ENCODE measurements around the gene CKAP5.

CKAP5 gene

GRCh38 chr11:46766656-46767055 is 79.4 kb downstream of the CKAP5 start:
- DNase-seq (ENCODE audit: low read depth): no peak

GRCh38 chr11:46762248-46762647 is 83.8 kb downstream of the CKAP5 start:
- no peak for DNase-seq (ENCODE audit: low read depth)

- DNase-seq (ENCODE audit: low read depth): no peak
These were observed 84.3 kb downstream of the CKAP5 start for GRCh38 chr11:46761807-46762206.

GRCh38 chr11:46760429-46761128 is 85.5 kb downstream of the CKAP5 start:
- no peak for DNase-seq (ENCODE audit: low read depth)

- no peak for DNase-seq (ENCODE audit: low read depth)
These were observed 86.9 kb downstream of the CKAP5 start for GRCh38 chr11:46759196-46759595.

- no peak for DNase-seq (ENCODE audit: low read depth)
These were observed 90.1 kb downstream of the CKAP5 start for GRCh38 chr11:46755962-46756361.

- DNase-seq (ENCODE audit: low read depth): no peak
These were observed 98.9 kb downstream of the CKAP5 start for GRCh38 chr11:46747150-46747549.

- DNase-seq (ENCODE audit: low read depth): no peak
These were observed 100.1 kb downstream of the CKAP5 start for GRCh38 chr11:46745995-46746394.

GRCh38 chr11:46745328-46745727 is 100.8 kb downstream of the CKAP5 start:
- DNase-seq (ENCODE audit: low read depth): no peak

- DNase-seq (ENCODE audit: low read depth): no peak
These were observed 102.3 kb downstream of the CKAP5 start for GRCh38 chr11:46743693-46744339.

GRCh38 chr11:46743043-46743442 is 103.0 kb downstream of the CKAP5 start:
- no peak for DNase-seq (ENCODE audit: low read depth)

GRCh38 chr11:46741600-46742484 is 104.2 kb downstream of the CKAP5 start:
- DNase-seq (ENCODE audit: low read depth): no peak

GRCh38 chr11:46738887-46739286 is 107.2 kb downstream of the CKAP5 start:
- no peak for DNase-seq (ENCODE audit: low read depth)

- DNase-seq (ENCODE audit: low read depth): no peak
These were observed 108.4 kb downstream of the CKAP5 start for GRCh38 chr11:46737699-46738098.

GRCh38 chr11:46736615-46737014 is 109.5 kb downstream of the CKAP5 start:
- DNase-seq (ENCODE audit: low read depth): no peak

- no peak for DNase-seq (ENCODE audit: low read depth)
These were observed 109.9 kb downstream of the CKAP5 start for GRCh38 chr11:46736146-46736545.

- DNase-seq (ENCODE audit: low read depth): no peak
These were observed 112.8 kb downstream of the CKAP5 start for GRCh38 chr11:46733234-46733633.

- DNase-seq (ENCODE audit: low read depth): no peak
These were observed 114.5 kb downstream of the CKAP5 start for GRCh38 chr11:46731545-46731944.

- no peak for DNase-seq (ENCODE audit: low read depth)
These were observed 116.7 kb downstream of the CKAP5 start for GRCh38 chr11:46729110-46730027.

GRCh38 chr11:46728659-46729040 is 117.4 kb downstream of the CKAP5 start:
- DNase-seq (ENCODE audit: low read depth): no peak

- no peak for DNase-seq (ENCODE audit: low read depth)
These were observed 118.0 kb downstream of the CKAP5 start for GRCh38 chr11:46727952-46728658.
